HepG2 (cell line): ENCODE data around the gene SLC1A3. TPM values are rescaled to one million over a fixed set of nuclear protein-coding genes. Genes with fewer than 3 reads are reported as not detected.

Source experiments
- ATAC-seq: fragments of 200-7000 bp; cut with Tn5 transposase; 3 replicates; pipeline ENCODE4 v1.9.1; 2020; ENCODE audit warnings: mild to moderate bottlenecking, moderate library complexity
- BruUV-seq: library from RNA; stranded (reverse); fragments of 400-500 nt; replicated peaks from 2 replicates; lab custom pipeline; 2021; lab: Mats Ljungman, UMichigan
- CTCF ChIA-PET: fragments of 300-600 bp; formaldehyde crosslinking; extraction: SDS; loops from one replicate; lab custom pipeline; 2021; ENCODE audit warnings: low total read pairs, inconsistent platforms, low intra/inter-chr PET ratio; lab: Yijun Ruan, JAX
- POLR2A ChIA-PET: fragments of 350-600 bp; sonication (Branson Sonifier 250); formaldehyde crosslinking; loops from one replicate; lab custom pipeline; 2020; ENCODE audit warnings: antibody characterized with exemption, inconsistent platforms; lab: Yijun Ruan, JAX
- DNase-seq: peaks from one replicate; pipeline ENCODE4 v3.0.0-alpha.2; 2015; ENCODE audit warnings: low spot score
- FAIRE-seq: peaks from 3 replicates; lab custom pipeline; 2011; peaks lifted over from hg19 to GRCh38; lab: Jason Lieb, UNC
- H2AFZ ChIP-seq: one replicate; pipeline ENCODE4 v1.6.1; 2011; ENCODE audit warnings: low read length, inconsistent platforms
- H3K27ac ChIP-seq: fragments of 300-600 bp; 3 replicates; pipeline ENCODE4 v1.8.0; 2011; ENCODE audit warnings: mixed run types, mild to moderate bottlenecking, mixed read lengths, low read length, inconsistent platforms; ENCODE audit not compliant: insufficient read depth; ENCODE audit errors: extremely low read length
- H3K27me3 ChIP-seq, 2 experiments: fragments of 200-600 bp in 1 of 2; 2 replicates in 1 of 2; 3 replicates in 1 of 2; pipeline versions ENCODE4 v1.6.0 to v1.8.0; 2011; ENCODE audit warnings: low read length in 2 of 2, mild to moderate bottlenecking in 2 of 2, moderate library complexity in 2 of 2, inconsistent platforms in 1 of 2; ENCODE audit not compliant: insufficient read depth in 2 of 2, control insufficient read depth in 1 of 2
- H3K36me3 ChIP-seq, 2 experiments: fragments of 200-600 bp in 1 of 2; replicated peaks in 1 of 2; 2 replicates in 1 of 2; 3 replicates in 1 of 2; pipeline versions ENCODE4 v1.5.1 to v1.8.0; 2011; ENCODE audit warnings: low read length in 2 of 2, inconsistent platforms in 1 of 2; ENCODE audit not compliant: insufficient read depth in 2 of 2, control insufficient read depth in 1 of 2
- H3K4me1 ChIP-seq: 2 replicates; pipeline ENCODE4 v1.5.1; 2012; ENCODE audit warnings: low read length, inconsistent platforms; ENCODE audit not compliant: insufficient read depth
- H3K4me2 ChIP-seq: 2 replicates; pipeline ENCODE4 v1.6.0; 2011; ENCODE audit warnings: low read depth, low read length, inconsistent platforms
- H3K4me3 ChIP-seq, 3 experiments: fragments of 200-600 bp in 1 of 3; sonication (generic), shearing (Covaris generic) in 1 of 3; replicated peaks in 1 of 3; 2 replicates each; pipeline ENCODE4 v1.5.1; 2011 to 2016; ENCODE audit warnings: low read length in 3 of 3, inconsistent platforms in 2 of 3, low read depth in 2 of 3, mild to moderate bottlenecking in 2 of 3, control low read depth in 1 of 3, mixed read lengths in 1 of 3; ENCODE audit not compliant: insufficient read depth in 1 of 3
- H3K79me2 ChIP-seq: one replicate; pipeline ENCODE4 v1.6.1; 2011; ENCODE audit warnings: low read length, inconsistent platforms; ENCODE audit not compliant: insufficient read depth
- H3K9ac ChIP-seq: 2 replicates; pipeline ENCODE4 v1.6.0; 2011; ENCODE audit warnings: mild to moderate bottlenecking, low read depth, low read length, inconsistent platforms; ENCODE audit not compliant: insufficient read depth
- H3K9me3 ChIP-seq: 2 replicates; pipeline ENCODE4 v1.5.1; 2012; ENCODE audit warnings: mild to moderate bottlenecking, low read length
- H4K20me1 ChIP-seq: 2 replicates; pipeline ENCODE4 v1.6.0; 2011; ENCODE audit warnings: inconsistent platforms, mild to moderate bottlenecking, low read length, moderate library complexity; ENCODE audit not compliant: insufficient read depth
- ATM ChIP-seq: fragments of 450-650 bp; IDR thresholded peaks from 2 replicates; pipeline ENCODE4 v1.7.1; 2017; ENCODE audit warnings: mild to moderate bottlenecking, borderline replicate concordance
- EP300 ChIP-seq, 3 experiments: sonication (generic) in 1 of 3; formaldehyde crosslinking in 1 of 3; IDR thresholded peaks; 2 replicates each; pipeline versions ENCODE4 v1.5.1 to v1.6.1; 2011 to 2020; ENCODE audit warnings: low read depth in 2 of 3, low read length in 2 of 3, borderline replicate concordance in 1 of 3, improper control_type of control experiment in 1 of 3, mild to moderate bottlenecking in 1 of 3, missing genetic modification reagents in 1 of 3, moderate library complexity in 1 of 3
- HNRNPK ChIP-seq: fragments of 200-400 bp; formaldehyde crosslinking; IDR thresholded peaks from 2 replicates; pipeline ENCODE4 v1.6.1; 2018; ENCODE audit warnings: low read length, low read depth, moderate library complexity, mild to moderate bottlenecking; ENCODE audit not compliant: poor library complexity, severe bottlenecking
- JUN ChIP-seq: sonication (generic); formaldehyde crosslinking; IDR thresholded peaks from 2 replicates; pipeline ENCODE4 v1.4.0; 2020; ENCODE audit warnings: mild to moderate bottlenecking, missing genetic modification reagents
- MTF2 ChIP-seq: sonication (generic); formaldehyde crosslinking; IDR thresholded peaks from 2 replicates; pipeline ENCODE4 v1.5.0; 2020; ENCODE audit warnings: missing genetic modification reagents, borderline replicate concordance
- NR0B2 ChIP-seq: sonication (generic); formaldehyde crosslinking; IDR thresholded peaks from 2 replicates; pipeline ENCODE4 v1.4.0; 2020; ENCODE audit warnings: mild to moderate bottlenecking, missing genetic modification reagents
- RELA ChIP-seq: sonication (generic); formaldehyde crosslinking; IDR thresholded peaks from 2 replicates; pipeline ENCODE4 v1.4.0; 2020; ENCODE audit warnings: missing genetic modification reagents
- RFXAP ChIP-seq: sonication (generic); formaldehyde crosslinking; IDR thresholded peaks from 2 replicates; pipeline ENCODE4 v1.4.0; 2020; ENCODE audit warnings: missing genetic modification reagents, borderline replicate concordance
- SNAPC2 ChIP-seq: sonication (generic); formaldehyde crosslinking; IDR thresholded peaks from 2 replicates; pipeline ENCODE4 v1.8.1; 2022; ENCODE audit warnings: mild to moderate bottlenecking, missing genetic modification reagents
- SP140L ChIP-seq: sonication (generic); formaldehyde crosslinking; IDR thresholded peaks from 2 replicates; pipeline ENCODE4 v1.4.0; 2020; ENCODE audit warnings: missing genetic modification reagents, borderline replicate concordance
- TBX3 ChIP-seq: fragments of 450-650 bp; IDR thresholded peaks from 2 replicates; pipeline ENCODE4 v1.6.1; 2017; ENCODE audit warnings: antibody characterized with exemption, mild to moderate bottlenecking, inconsistent platforms, borderline replicate concordance
- ZBTB14 ChIP-seq: sonication (generic); formaldehyde crosslinking; IDR thresholded peaks from 2 replicates; pipeline ENCODE4 v1.4.0; 2020; ENCODE audit warnings: missing genetic modification reagents
- WGBS: methylation state at CpG from one replicate; pipeline ENCODE4 v1.1.6; 2017; ENCODE audit warnings: low lambda C conversion rate; 5-methylcytosine and 5-hydroxymethylcytosine counted together
- in situ Hi-C: cut with HindIII; loops from 2 replicates; pipeline ENCODE4 v1.10.0; 2017; ENCODE audit warnings: low pct_unique_long_range_greater_than_20kb; ENCODE audit not compliant: extremely low pct_ligation_motif_present
- intact Hi-C: fragments of 100-400 bp; cut with micrococcal nuclease; formaldehyde crosslinking; loops from one replicate; pipeline ENCODE4 v1.10.0; 2022; ENCODE audit not compliant: unreplicated experiment
- polyA plus RNA-seq, 8 experiments: library from polyadenylated mRNA; depleted of rRNA in 3 of 8; stranded (reverse) in 7 of 8; unstranded in 1 of 8; fragments of >200 nt; fragmentation: Illumina TruSeq in 4 of 8; extraction: Trizol in 4 of 8; gene quantifications; 2 replicates each; pipeline versions ENCODE4 v1.2.1 to v1.2.3, GENCODE V29; 2011 to 2016; ENCODE audit warnings: low read depth in 4 of 8, missing spikeins in 1 of 8, mixed read lengths in 1 of 8; ENCODE audit not compliant: insufficient read depth in 1 of 8
- total RNA-seq, 5 experiments: library from RNA; depleted of rRNA; stranded (reverse); fragments of >200 nt; fragmentation: Illumina TruSeq; extraction: Trizol; gene quantifications; 2 replicates each; pipeline ENCODE4 v1.2.3, GENCODE V29; 2016; ENCODE audit warnings: low read depth in 1 of 5
- TF ChIP-seq, protein P1 (sequence below): sonication (generic); formaldehyde crosslinking; IDR thresholded peaks from 2 replicates; pipeline ENCODE4; 2020; ENCODE audit warnings: missing genetic modification reagents, mild to moderate bottlenecking, borderline replicate concordance
- TF ChIP-seq, protein P2 (sequence below): sonication (generic); formaldehyde crosslinking; IDR thresholded peaks from 2 replicates; pipeline ENCODE4 v1.4.0; 2020; ENCODE audit warnings: missing genetic modification reagents

The SLC1A3 gene
- total and polyA plus RNA-seq, 2 of the 13 experiments (the other 11 are each of a cell fraction or from before 2014, with no cell fraction given) = 0.09 TPM; not detected in 1

- FAIRE-seq = no peak
- H3K4me2 ChIP-seq = no peak overlapping the region
- no peak overlapping the region for H2AFZ ChIP-seq
- H3K4me1 ChIP-seq = no peaks in the 10 kb centered on the region
- no peaks in the 10 kb centered on the region for H3K79me2 ChIP-seq
- H3K27ac ChIP-seq = no peak overlapping the region
- TF ChIP-seq SNAPC2 (CRISPR knock-in tag) (no peak), ZBTB14 (no peak), RFXAP (no peak), RELA (CRISPR knock-in tag) (no peak), NR0B2 (no peak), JUN (CRISPR knock-in tag) (no peak), ATM (no peak), MTF2 (CRISPR knock-in tag) (no peak), TBX3 (no peak), HNRNPK (no peak), SP140L (CRISPR knock-in tag) (no peak), EP300 (IDR thresholded peaks at IDR 0.05; ENCODE audit: low read depth in 2 of 2, low read length in 2 of 2) (no peak), EP300 (CRISPR knock-in tag; IDR thresholded peaks at IDR 0.05; ENCODE audit: borderline replicate concordance) (no peak)
- TF ChIP-seq, protein P1, sequence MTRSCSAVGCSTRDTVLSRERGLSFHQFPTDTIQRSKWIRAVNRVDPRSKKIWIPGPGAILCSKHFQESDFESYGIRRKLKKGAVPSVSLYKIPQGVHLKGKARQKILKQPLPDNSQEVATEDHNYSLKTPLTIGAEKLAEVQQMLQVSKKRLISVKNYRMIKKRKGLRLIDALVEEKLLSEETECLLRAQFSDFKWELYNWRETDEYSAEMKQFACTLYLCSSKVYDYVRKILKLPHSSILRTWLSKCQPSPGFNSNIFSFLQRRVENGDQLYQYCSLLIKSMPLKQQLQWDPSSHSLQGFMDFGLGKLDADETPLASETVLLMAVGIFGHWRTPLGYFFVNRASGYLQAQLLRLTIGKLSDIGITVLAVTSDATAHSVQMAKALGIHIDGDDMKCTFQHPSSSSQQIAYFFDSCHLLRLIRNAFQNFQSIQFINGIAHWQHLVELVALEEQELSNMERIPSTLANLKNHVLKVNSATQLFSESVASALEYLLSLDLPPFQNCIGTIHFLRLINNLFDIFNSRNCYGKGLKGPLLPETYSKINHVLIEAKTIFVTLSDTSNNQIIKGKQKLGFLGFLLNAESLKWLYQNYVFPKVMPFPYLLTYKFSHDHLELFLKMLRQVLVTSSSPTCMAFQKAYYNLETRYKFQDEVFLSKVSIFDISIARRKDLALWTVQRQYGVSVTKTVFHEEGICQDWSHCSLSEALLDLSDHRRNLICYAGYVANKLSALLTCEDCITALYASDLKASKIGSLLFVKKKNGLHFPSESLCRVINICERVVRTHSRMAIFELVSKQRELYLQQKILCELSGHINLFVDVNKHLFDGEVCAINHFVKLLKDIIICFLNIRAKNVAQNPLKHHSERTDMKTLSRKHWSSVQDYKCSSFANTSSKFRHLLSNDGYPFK (CRISPR knock-in tag) = no peak
- TF ChIP-seq, protein P2, sequence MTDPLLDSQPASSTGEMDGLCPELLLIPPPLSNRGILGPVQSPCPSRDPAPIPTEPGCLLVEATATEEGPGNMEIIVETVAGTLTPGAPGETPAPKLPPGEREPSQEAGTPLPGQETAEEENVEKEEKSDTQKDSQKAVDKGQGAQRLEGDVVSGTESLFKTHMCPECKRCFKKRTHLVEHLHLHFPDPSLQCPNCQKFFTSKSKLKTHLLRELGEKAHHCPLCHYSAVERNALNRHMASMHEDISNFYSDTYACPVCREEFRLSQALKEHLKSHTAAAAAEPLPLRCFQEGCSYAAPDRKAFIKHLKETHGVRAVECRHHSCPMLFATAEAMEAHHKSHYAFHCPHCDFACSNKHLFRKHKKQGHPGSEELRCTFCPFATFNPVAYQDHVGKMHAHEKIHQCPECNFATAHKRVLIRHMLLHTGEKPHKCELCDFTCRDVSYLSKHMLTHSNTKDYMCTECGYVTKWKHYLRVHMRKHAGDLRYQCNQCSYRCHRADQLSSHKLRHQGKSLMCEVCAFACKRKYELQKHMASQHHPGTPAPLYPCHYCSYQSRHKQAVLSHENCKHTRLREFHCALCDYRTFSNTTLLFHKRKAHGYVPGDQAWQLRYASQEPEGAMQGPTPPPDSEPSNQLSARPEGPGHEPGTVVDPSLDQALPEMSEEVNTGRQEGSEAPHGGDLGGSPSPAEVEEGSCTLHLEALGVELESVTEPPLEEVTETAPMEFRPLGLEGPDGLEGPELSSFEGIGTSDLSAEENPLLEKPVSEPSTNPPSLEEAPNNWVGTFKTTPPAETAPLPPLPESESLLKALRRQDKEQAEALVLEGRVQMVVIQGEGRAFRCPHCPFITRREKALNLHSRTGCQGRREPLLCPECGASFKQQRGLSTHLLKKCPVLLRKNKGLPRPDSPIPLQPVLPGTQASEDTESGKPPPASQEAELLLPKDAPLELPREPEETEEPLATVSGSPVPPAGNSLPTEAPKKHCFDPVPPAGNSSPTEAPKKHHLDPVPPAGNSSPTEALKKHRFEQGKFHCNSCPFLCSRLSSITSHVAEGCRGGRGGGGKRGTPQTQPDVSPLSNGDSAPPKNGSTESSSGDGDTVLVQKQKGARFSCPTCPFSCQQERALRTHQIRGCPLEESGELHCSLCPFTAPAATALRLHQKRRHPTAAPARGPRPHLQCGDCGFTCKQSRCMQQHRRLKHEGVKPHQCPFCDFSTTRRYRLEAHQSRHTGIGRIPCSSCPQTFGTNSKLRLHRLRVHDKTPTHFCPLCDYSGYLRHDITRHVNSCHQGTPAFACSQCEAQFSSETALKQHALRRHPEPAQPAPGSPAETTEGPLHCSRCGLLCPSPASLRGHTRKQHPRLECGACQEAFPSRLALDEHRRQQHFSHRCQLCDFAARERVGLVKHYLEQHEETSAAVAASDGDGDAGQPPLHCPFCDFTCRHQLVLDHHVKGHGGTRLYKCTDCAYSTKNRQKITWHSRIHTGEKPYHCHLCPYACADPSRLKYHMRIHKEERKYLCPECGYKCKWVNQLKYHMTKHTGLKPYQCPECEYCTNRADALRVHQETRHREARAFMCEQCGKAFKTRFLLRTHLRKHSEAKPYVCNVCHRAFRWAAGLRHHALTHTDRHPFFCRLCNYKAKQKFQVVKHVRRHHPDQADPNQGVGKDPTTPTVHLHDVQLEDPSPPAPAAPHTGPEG = no peak
- TF ChIP-seq, all 625 proteins: peak for 0
- no peaks in the 10 kb centered on the region for H3K36me3 ChIP-seq
- 31% methylated on average over 3 of the region's 3 CpGs for WGBS
- no TSS peak for BruUV-seq
- no peak overlapping the region for H3K9ac ChIP-seq
- H3K27me3 ChIP-seq = no peaks in the 10 kb centered on the region
- POLR2A ChIA-PET = no interaction called here
- H3K4me3 ChIP-seq = no peak overlapping the region
- ATAC-seq (no peak), DNase-seq (no peak)
- intact Hi-C loops (no loop called here), in situ Hi-C loops (no loop called here)
- H3K9me3 ChIP-seq = no peaks in the 10 kb centered on the region
- no peaks in the 10 kb centered on the region for H4K20me1 ChIP-seq
- CTCF ChIA-PET = no interaction called here
Observed at GRCh38 chr5:36646507-36647023, 40.2 kb downstream of the SLC1A3 start.
